ENCODE results near the gene SULF2. TPM values are rescaled to one million over a fixed set of nuclear protein-coding genes. Genes with fewer than 3 reads are reported as not detected.
A peak's percentile ranks its signal among the peaks of the same experiment; 100 is the strongest.

Gene SULF2
- total RNA-seq, 1 donor, result 1.9 TPM

- no peak overlapping the region for H3K4me3 ChIP-seq (ENCODE audit: low read depth, low read length)
- TF ChIP-seq CTCF (IDR thresholded peaks at IDR 0.05; ENCODE audit: insufficient read depth, low read length), result no peak
- DNase-seq (ENCODE audit: low read depth), result no peak
Observed at GRCh38 chr20:47727170-47727880, 58.0 kb downstream of the SULF2 start.

- H3K4me3 ChIP-seq (ENCODE audit: low read depth, low read length), result no peak overlapping the region
- no peak for DNase-seq (ENCODE audit: low read depth)
- TF ChIP-seq CTCF (IDR thresholded peaks at IDR 0.05; ENCODE audit: insufficient read depth, low read length), result no peak
Observed at GRCh38 chr20:47726632-47727031, 58.6 kb downstream of the SULF2 start.

GRCh38 chr20:47725248-47725973, 59.9 kb downstream of the SULF2 start:
- H3K4me3 ChIP-seq (ENCODE audit: low read depth, low read length), result no peak overlapping the region
- peak; percentile 86 for DNase-seq (ENCODE audit: low read depth)
- TF ChIP-seq CTCF (IDR thresholded peaks at IDR 0.05; ENCODE audit: insufficient read depth, low read length), result peak; percentile 89

GRCh38 chr20:47724910-47725247, 60.4 kb downstream of the SULF2 start:
- no peak for DNase-seq (ENCODE audit: low read depth)
- H3K4me3 ChIP-seq (ENCODE audit: low read depth, low read length), result no peak overlapping the region
- TF ChIP-seq CTCF (IDR thresholded peaks at IDR 0.05; ENCODE audit: insufficient read depth, low read length), result no peak

GRCh38 chr20:47724396-47724795, 60.9 kb downstream of the SULF2 start:
- no peak for DNase-seq (ENCODE audit: low read depth)
- H3K4me3 ChIP-seq (ENCODE audit: low read depth, low read length), result no peak overlapping the region
- TF ChIP-seq CTCF (IDR thresholded peaks at IDR 0.05; ENCODE audit: insufficient read depth, low read length), result no peak

- no peak for TF ChIP-seq CTCF (IDR thresholded peaks at IDR 0.05; ENCODE audit: insufficient read depth, low read length)
- H3K4me3 ChIP-seq (ENCODE audit: low read depth, low read length), result no peak overlapping the region
- DNase-seq (ENCODE audit: low read depth), result no peak
Observed at GRCh38 chr20:47723322-47723721, 62.0 kb downstream of the SULF2 start.

All from fibroblast of the aortic adventitia (primary cell).